SU-DHL-6 (cell line): ENCODE measurements around the gene ITPR1.

Experiments used
- H2AFZ ChIP-seq: fragments of 200-600 bp; sonication (generic); 2 replicates; pipeline ENCODE4 v1.6.1; 2014; ENCODE audit warnings: low read depth, mild to moderate bottlenecking, moderate library complexity, mixed read lengths, antibody characterized with exemption, low read length; ENCODE audit not compliant: severe bottlenecking
- H3F3A ChIP-seq: fragments of 200-600 bp; shearing (Covaris generic); 2 replicates; pipeline ENCODE4 v1.6.0; 2016; ENCODE audit warnings: antibody characterized with exemption, mild to moderate bottlenecking; ENCODE audit not compliant: insufficient read depth
- H3K27ac ChIP-seq: fragments of 200-600 bp; sonication (generic); 2 replicates; pipeline ENCODE4 v1.5.1; 2016; ENCODE audit warnings: low read depth, mild to moderate bottlenecking, low read length, moderate library complexity, mixed read lengths
- H3K27me3 ChIP-seq: fragments of 200-600 bp; sonication (generic), shearing (Covaris generic); 2 replicates; pipeline ENCODE4 v1.6.0; 2014; ENCODE audit warnings: mild to moderate bottlenecking, low read length
- H3K36me3 ChIP-seq: fragments of 200-600 bp; sonication (generic); 2 replicates; pipeline ENCODE4 v1.6.1; 2014; ENCODE audit warnings: mild to moderate bottlenecking, low read length, mixed read lengths
- H3K4me2 ChIP-seq: fragments of 300-600, 200-600 bp; shearing (Covaris generic), sonication (generic); 2 replicates; pipeline ENCODE4 v1.6.0; 2014; ENCODE audit warnings: low read length, low read depth, mild to moderate bottlenecking; ENCODE audit not compliant: poor library complexity, severe bottlenecking
- H3K4me3 ChIP-seq: fragments of 200-600 bp; sonication (generic); 2 replicates; pipeline ENCODE4 v1.5.1; 2014; ENCODE audit warnings: antibody characterized with exemption, low read length, mild to moderate bottlenecking, mixed read lengths; ENCODE audit not compliant: insufficient read depth, poor library complexity, severe bottlenecking
- H3K79me2 ChIP-seq: fragments of 200-600 bp; sonication (generic); 2 replicates; pipeline ENCODE4 v1.6.1; 2014; ENCODE audit warnings: mild to moderate bottlenecking, low read length, moderate library complexity; ENCODE audit not compliant: insufficient read depth
- H3K9ac ChIP-seq: fragments of 200-600 bp; sonication (generic); 2 replicates; pipeline ENCODE4 v1.7.0; 2014; ENCODE audit warnings: mild to moderate bottlenecking, low read length
- H3K9me2 ChIP-seq: fragments of 200-600 bp; sonication (generic); replicated peaks from 2 replicates; pipeline ENCODE4 v1.6.1; 2014; ENCODE audit warnings: low read length; ENCODE audit not compliant: insufficient read depth
- H3K9me3 ChIP-seq: fragments of 200-600 bp; sonication (generic); 2 replicates; pipeline ENCODE4 v1.6.1; 2014; ENCODE audit warnings: low read length, mixed read lengths; ENCODE audit not compliant: insufficient read depth
- H4K20me1 ChIP-seq: fragments of 200-600 bp; sonication (generic); 2 replicates; pipeline ENCODE4 v1.6.1; 2014; ENCODE audit warnings: low read depth, mild to moderate bottlenecking, antibody characterized with exemption, low read length, moderate library complexity, mixed read lengths
- CTCF ChIP-seq: fragments of 200-600 bp; sonication (generic); IDR thresholded peaks from one replicate; pipeline ENCODE4 v1.5.1; 2017; ENCODE audit warnings: antibody characterized with exemption, mild to moderate bottlenecking, low read length, moderate library complexity; ENCODE audit not compliant: insufficient read depth, poor library complexity, severe bottlenecking
- EZH2phosphoT487 ChIP-seq: fragments of 200-600 bp; sonication (generic), shearing (Covaris generic); conservative IDR thresholded peaks from 2 replicates; pipeline ENCODE4 v1.6.1; 2018; ENCODE audit warnings: mild to moderate bottlenecking, antibody characterized with exemption, low read length, moderate library complexity, mixed read lengths

The ITPR1 gene

GRCh38 chr3:4698125-4698821 is 205.1 kb downstream of the ITPR1 start:
- Histone ChIP-seq H3K9me3 (no peaks in the 10 kb centered on the region), H3K27me3 (no peaks in the 10 kb centered on the region), H3F3A (no peaks in the 10 kb centered on the region), H3K79me2 (no peaks in the 10 kb centered on the region), H3K9me2 (no peaks in the 10 kb centered on the region), H4K20me1 (no peaks in the 10 kb centered on the region), H3K4me3 (no peak overlapping the region), H3K27ac (no peak overlapping the region), H3K36me3 (no peaks in the 10 kb centered on the region), H2AFZ (no peak overlapping the region), H3K4me2 (no peak overlapping the region), H3K9ac (no peak overlapping the region)
- TF ChIP-seq EZH2phosphoT487 (no peak), CTCF (no peak)

DNA sequence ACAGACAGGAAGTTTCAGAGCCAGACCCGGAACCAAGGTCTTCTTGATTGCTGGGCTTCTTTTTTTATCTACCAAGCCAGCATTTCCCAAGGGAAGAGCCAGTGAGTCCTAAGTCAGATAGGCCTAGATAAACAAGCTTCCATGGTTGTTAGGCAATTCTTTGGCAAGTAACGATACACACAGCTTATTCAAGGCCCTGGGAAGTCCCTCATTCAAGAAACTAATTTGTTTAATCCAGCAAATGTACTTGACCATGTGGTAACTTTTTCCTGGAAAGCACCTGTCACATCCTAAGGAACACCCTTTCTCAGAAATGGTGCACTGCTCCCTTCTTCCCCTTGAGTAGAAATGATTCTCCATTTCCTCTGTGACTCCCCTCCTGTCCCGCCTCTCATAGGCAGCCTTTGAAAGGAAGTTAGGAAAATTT is 209.9 kb downstream of the ITPR1 start:
- H3K4me3 ChIP-seq: no peak overlapping the region
- H3K79me2 ChIP-seq: no peaks in the 10 kb centered on the region
- no peak overlapping the region for H3K4me2 ChIP-seq
- H3K27ac ChIP-seq: no peak overlapping the region
- H3F3A ChIP-seq: no peaks in the 10 kb centered on the region
- no peaks in the 10 kb centered on the region for H3K27me3 ChIP-seq
- no peak overlapping the region for H2AFZ ChIP-seq
- TF ChIP-seq EZH2phosphoT487 (no peak), CTCF (no peak)
- H3K9me2 ChIP-seq: no peaks in the 10 kb centered on the region
- no peak overlapping the region for H3K9ac ChIP-seq
- H4K20me1 ChIP-seq: no peaks in the 10 kb centered on the region
- no peaks in the 10 kb centered on the region for H3K36me3 ChIP-seq
- H3K9me3 ChIP-seq: no peaks in the 10 kb centered on the region

- H3K9me3 ChIP-seq: no peaks in the 10 kb centered on the region
- H3K9ac ChIP-seq: no peak overlapping the region
These were observed 211.4 kb downstream of the ITPR1 start for GRCh38 chr3:4704552-4704951.

More at GRCh38 chr3:4704552-4704951, 211.4 kb downstream of the ITPR1 start:
- H2AFZ ChIP-seq: no peak overlapping the region
- H4K20me1 ChIP-seq: no peaks in the 10 kb centered on the region
- no peak overlapping the region for H3K27ac ChIP-seq
- no peaks in the 10 kb centered on the region for H3K27me3 ChIP-seq
- no peaks in the 10 kb centered on the region for H3K79me2 ChIP-seq
- no peaks in the 10 kb centered on the region for H3F3A ChIP-seq
- H3K4me2 ChIP-seq: no peak overlapping the region
- TF ChIP-seq CTCF: no peak
- H3K4me3 ChIP-seq: no peak overlapping the region
- no peaks in the 10 kb centered on the region for H3K36me3 ChIP-seq
- H3K9me2 ChIP-seq: no peaks in the 10 kb centered on the region
